ENCODE measurements around the gene LRRC27. TPM values are rescaled to one million over a fixed set of nuclear protein-coding genes. Genes with fewer than 3 reads are reported as not detected.

LRRC27 gene
- total RNA-seq, 4 donors from 2014 or later = 3.1 to 5.8 (median 4.4) TPM

DNA sequence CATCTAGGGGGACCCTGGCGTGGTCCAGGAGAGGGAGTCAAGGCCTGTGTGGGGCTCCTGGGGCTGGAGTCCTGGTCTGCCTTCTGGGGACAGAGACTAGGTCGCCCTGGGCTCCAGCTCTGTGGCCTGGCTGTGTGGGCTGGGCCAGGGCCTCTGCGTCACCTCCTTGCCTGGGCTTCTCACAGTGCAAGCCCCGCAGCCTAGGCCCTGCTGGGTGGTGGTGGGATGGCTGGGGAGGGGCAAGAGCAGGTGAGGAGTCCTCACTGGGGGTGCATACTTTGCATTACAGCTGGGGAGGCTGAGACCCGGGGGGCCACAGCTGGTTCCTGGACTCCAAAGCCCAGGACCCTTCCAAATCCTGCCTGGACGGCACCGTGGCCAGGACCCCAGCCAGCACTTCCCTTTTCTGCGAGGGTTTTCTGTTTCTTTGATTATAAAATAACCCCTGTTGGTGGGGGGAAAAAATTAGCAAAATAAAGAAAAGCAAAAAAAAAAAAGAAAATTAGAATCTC, 88.5 kb downstream of the LRRC27 start:
- H3K27me3 ChIP-seq = no peaks in the 10 kb centered on the region
- peaks cover 5 to 86% (median 59%) of the 10 kb centered on the region in 3 donors for H3K4me1 ChIP-seq
- no peaks in the 10 kb centered on the region for H3K9me3 ChIP-seq
- H3K4me3 ChIP-seq = peak overlapping the region in 1 of 2 donors; percentile 33
- H3K36me3 ChIP-seq = no peaks in the 10 kb centered on the region
- peak overlapping the region; percentile 88 to 94 (median 89) for H3K27ac ChIP-seq
- ATAC-seq = no peak
- no peak for TF ChIP-seq POLR2A (IDR thresholded peaks at IDR 0.05)
- no peak for TF ChIP-seq EP300 (IDR thresholded peaks at IDR 0.05)
- no peak for TF ChIP-seq POLR2AphosphoS5 (IDR thresholded peaks at IDR 0.05)
- no peak for TF ChIP-seq CTCF (IDR thresholded peaks at IDR 0.05)
- WGBS, 2 donors (ENCODE audit: low coverage in 1 of 2) = 19 to 31% methylated on average over 4 to 6 of the region's 8 CpGs

- TF ChIP-seq POLR2A (IDR thresholded peaks at IDR 0.05) (peak in 1 of 2 donors; percentile 18), POLR2AphosphoS5 (IDR thresholded peaks at IDR 0.05) (peak; percentile 13), CTCF (IDR thresholded peaks at IDR 0.05) (no peak), EP300 (IDR thresholded peaks at IDR 0.05) (no peak)
- Histone ChIP-seq H3K27ac (peak overlapping the region; percentile 88 to 94 (median 89)), H3K4me1 (peaks cover 5 to 79% (median 59%) of the 10 kb centered on the region in 3 donors), H3K4me3 (peak overlapping the region in 1 of 2 donors; percentile 33), H3K27me3 (no peaks in the 10 kb centered on the region), H3K36me3 (no peaks in the 10 kb centered on the region), H3K9me3 (no peaks in the 10 kb centered on the region)
- WGBS, 2 donors (ENCODE audit: low coverage in 1 of 2) = 0 to 17% methylated on average over 3 to 5 of the region's 33 CpGs
- peak; percentile 87 for ATAC-seq
Measured at GRCh38 chr10:132420981-132421846, 89.2 kb downstream of the LRRC27 start.

DNA sequence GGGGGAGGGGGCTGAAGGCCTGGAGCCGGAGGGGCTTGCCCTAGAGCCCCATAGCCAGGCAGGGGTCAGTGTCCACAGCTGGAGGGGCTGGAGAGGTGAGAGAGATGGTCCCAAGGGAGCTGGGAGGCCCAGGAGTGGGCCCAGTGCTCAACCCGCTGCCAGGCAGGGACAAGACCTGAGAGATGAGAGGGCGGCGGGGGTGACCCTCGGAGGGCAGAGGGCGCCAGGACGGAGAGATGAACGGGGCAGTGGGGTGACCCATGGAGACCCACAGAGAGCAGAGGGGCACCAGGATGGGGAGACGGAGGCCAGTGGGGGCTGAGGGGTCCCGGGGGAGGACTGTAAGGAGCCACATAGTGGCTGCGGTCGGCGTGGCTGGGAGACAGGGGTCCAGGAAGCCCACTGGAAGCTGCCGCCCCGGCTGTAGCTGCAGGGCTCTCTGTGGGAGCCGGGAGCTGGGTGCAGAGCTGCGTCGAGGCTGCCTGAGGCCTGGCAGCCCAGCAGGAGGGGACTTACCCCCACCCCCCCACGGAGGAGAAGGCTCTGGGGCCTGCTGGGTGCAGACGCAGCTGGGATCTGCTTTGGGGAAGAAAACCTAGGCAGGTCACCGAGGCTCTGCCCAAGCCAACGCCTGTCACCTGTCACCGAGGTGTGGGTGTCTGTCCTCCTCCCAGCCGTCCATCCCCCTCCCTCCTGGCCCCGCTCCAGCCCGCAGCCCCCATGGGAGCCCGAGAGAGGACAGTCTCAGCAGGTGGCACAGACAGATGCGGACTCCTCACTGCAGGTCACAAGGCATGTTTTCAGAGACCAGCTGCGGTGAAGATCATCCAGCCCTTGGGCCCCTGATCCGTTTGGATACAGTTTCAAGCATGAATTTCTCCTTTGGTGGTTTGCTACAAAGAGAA, 90.1 kb downstream of the LRRC27 start:
- Histone ChIP-seq H3K4me1 (peaks cover 5 to 71% (median 53%) of the 10 kb centered on the region in 3 donors), H3K4me3 (peak overlapping the region in 1 of 2 donors; percentile 33), H3K27me3 (no peaks in the 10 kb centered on the region), H3K36me3 (no peaks in the 10 kb centered on the region), H3K9me3 (no peaks in the 10 kb centered on the region), H3K27ac (peak overlapping the region; percentile 88 to 94 (median 89))
- 62 to 68% methylated on average over 7 to 13 of the region's 30 CpGs for WGBS, 2 donors (ENCODE audit: low coverage in 1 of 2)
- peak; percentile 0 for ATAC-seq
- TF ChIP-seq POLR2AphosphoS5 (IDR thresholded peaks at IDR 0.05) (no peak), POLR2A (IDR thresholded peaks at IDR 0.05) (no peak), CTCF (IDR thresholded peaks at IDR 0.05) (no peak), EP300 (IDR thresholded peaks at IDR 0.05) (no peak)

DNA sequence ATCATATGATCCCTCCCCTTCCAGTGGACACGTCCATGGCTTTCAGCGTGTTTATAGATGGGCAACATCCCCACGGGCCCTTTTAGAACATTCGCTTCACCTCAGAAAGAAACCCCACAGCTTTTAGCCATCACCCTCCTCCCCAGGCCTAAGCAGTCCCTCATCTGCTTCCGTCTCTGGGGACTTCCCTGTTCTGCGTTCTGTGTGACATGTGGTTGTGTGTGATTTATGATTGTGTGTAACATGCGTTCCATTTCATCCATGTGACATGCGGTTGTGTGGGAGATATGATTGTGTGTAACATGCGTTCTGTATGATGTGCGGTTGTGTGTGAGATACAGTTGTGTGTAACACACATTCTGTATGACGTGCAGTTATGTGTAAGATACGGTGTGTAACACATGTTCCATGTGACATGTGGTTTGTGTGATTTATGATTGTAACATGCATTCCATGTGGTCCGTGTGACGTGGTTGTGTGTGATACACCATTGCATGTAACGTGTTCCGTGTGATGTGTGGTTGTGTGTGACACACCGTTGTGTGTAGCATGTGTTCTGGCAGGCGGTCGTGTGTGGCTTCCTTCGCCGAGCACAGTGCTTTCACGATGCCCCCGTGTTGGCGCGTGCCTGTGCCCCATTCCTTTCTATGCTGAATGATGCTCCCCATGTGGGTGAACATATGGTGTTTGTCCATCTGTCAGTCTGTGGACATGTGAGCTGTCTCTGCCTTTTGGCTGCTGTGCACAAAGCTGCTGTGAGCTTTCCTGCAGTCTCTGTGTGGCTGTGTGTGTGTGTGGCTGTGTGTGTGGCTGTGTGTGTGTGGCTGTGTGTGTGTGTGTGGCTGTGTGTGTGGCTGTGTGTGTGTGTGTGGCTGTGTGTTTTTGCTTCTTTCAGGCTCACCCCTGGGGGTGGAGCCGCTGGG, 91.2 kb downstream of the LRRC27 start:
- Histone ChIP-seq H3K4me1 (peaks cover 5 to 60% (median 51%) of the 10 kb centered on the region in 3 donors), H3K27ac (peak overlapping the region in 3 of 4 donors; percentile 88 to 94 (median 88)), H3K4me3 (no peak overlapping the region), H3K36me3 (peaks cover 0 to under 1% of the 10 kb centered on the region in 2 donors), H3K9me3 (no peaks in the 10 kb centered on the region), H3K27me3 (no peaks in the 10 kb centered on the region)
- 49 to 80% methylated on average over 9 to 13 of the region's 26 CpGs for WGBS, 2 donors (ENCODE audit: low coverage in 1 of 2)
- TF ChIP-seq CTCF (IDR thresholded peaks at IDR 0.05) = no peak
- no peak for TF ChIP-seq POLR2A (IDR thresholded peaks at IDR 0.05)
- TF ChIP-seq EP300 (IDR thresholded peaks at IDR 0.05) = no peak
- TF ChIP-seq POLR2AphosphoS5 (IDR thresholded peaks at IDR 0.05) = no peak
- ATAC-seq = no peak
